C4-2B (cell line): ENCODE measurements around the gene EXD3.
"Not testable (repeated sequence)": the region's sequence is repeated elsewhere in the genome, so short reads cannot be mapped to it uniquely, and the experiment has no call there.

Experiments used
- H3K27ac ChIP-seq: fragments of 450-650 bp; 2 replicates; pipeline ENCODE4 v1.5.1; 2017
- ZFX ChIP-seq: fragments of 450-650 bp; IDR thresholded peaks from 2 replicates; pipeline ENCODE4 v1.6.1; 2017
- TF ChIP-seq, protein P1 (sequence below): fragments of 450-650 bp; conservative IDR thresholded peaks from 2 replicates; pipeline ENCODE4 v1.5.1; 2017; ENCODE audit warnings: mild to moderate bottlenecking

The EXD3 gene

DNA sequence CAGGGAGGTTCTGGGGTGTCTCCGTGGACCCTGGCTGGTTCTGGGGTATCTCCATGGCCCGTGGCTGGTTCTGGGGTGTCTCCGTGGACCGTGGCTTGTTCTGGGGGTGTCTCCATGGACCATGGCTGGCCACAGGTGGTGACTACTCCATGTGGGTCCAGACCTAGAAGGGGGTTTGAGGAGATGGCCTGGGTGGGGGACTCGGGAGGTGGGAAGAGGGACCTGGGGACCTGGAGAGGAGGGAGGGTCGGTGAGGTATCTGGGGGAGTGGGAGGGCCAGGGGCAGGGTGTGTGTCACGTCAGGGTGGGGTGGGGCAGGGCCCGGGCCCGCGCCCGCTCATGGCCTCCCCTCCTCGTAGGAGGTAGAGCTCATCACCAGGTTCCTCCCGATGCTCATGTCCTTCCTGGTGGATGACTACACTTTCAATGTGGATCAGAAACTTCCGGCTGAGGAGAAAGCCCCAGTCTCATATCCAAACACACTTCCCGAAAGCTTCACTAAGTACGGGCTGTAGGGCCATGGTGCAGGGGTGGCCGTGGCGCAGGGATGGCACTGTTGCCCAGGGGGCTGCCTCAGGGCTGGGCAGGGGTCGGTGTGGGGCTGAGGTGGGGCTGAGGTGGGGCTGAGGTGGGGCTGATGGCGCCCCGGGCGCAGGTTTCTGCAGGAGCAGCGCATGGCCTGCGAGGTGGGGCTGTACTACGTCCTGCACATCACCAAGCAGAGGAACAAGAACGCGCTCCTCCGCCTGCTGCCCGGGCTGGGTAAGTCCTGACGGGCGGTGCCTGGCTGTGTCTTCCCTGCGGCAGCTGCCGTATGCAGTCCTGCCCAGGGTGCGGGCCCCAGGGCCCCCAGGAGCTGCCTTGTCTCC lies 156.1 kb downstream of the EXD3 start:
- TF ChIP-seq, protein P1, sequence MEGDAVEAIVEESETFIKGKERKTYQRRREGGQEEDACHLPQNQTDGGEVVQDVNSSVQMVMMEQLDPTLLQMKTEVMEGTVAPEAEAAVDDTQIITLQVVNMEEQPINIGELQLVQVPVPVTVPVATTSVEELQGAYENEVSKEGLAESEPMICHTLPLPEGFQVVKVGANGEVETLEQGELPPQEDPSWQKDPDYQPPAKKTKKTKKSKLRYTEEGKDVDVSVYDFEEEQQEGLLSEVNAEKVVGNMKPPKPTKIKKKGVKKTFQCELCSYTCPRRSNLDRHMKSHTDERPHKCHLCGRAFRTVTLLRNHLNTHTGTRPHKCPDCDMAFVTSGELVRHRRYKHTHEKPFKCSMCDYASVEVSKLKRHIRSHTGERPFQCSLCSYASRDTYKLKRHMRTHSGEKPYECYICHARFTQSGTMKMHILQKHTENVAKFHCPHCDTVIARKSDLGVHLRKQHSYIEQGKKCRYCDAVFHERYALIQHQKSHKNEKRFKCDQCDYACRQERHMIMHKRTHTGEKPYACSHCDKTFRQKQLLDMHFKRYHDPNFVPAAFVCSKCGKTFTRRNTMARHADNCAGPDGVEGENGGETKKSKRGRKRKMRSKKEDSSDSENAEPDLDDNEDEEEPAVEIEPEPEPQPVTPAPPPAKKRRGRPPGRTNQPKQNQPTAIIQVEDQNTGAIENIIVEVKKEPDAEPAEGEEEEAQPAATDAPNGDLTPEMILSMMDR: no peak
- no peak for TF ChIP-seq ZFX
- peak overlapping the region; percentile 99 for H3K27ac ChIP-seq

DNA sequence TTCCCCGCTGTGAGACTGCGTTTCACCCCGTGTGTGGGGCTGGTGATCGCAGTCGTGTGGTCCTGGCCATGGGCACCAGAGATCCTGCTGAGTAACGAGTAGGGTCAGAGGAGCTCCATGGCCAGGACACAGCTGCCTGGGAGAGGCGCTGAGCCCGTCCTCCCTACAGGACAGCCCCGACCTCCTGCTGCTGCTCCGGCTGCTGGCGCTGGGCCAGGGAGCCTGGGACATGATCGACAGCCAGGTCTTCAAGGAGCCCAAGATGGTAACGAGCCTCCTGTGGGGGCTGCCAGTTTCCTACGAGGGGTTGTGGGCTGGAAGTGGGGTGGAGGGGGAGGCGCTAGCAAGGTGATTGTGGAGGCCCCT lies 156.8 kb downstream of the EXD3 start:
- H3K27ac ChIP-seq: peak overlapping the region; percentile 9
- no peak for TF ChIP-seq ZFX
- TF ChIP-seq, protein P1: no peak

DNA sequence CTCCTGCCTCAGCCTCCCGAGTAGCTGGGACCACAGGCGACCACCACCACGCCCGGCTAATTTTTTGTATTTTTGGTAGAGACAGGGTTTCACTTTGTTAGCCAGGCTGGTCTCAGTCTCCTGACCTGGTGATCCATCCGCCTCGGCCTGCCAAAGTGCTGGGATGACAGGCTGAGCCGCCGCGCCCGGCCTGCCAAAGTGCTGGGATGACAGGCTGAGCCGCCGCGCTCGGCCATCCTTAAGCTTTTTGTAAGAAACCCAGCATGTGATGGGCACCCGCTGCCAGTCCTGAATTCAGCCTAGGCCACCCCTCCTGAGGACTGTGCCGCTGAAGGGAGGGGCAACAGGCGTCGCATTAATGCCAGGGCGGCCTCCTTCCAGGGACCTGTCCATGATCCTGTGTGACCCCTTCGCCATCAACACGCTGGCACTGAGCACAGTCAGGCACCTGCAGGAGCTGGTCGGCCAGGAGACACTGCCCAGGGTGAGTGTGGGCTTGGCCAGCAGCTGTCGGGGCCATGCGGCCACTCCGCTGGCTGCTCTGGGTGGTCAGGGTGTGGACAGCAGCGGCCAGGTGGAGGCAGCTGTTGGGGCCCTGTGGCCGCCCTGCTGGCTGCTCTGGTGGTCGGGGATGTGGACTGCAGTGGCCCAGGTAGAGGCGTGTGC lies 157.3 kb downstream of the EXD3 start:
- no peak for TF ChIP-seq ZFX
- TF ChIP-seq, protein P1: no peak
- peak overlapping the region; percentile 9 for H3K27ac ChIP-seq

DNA sequence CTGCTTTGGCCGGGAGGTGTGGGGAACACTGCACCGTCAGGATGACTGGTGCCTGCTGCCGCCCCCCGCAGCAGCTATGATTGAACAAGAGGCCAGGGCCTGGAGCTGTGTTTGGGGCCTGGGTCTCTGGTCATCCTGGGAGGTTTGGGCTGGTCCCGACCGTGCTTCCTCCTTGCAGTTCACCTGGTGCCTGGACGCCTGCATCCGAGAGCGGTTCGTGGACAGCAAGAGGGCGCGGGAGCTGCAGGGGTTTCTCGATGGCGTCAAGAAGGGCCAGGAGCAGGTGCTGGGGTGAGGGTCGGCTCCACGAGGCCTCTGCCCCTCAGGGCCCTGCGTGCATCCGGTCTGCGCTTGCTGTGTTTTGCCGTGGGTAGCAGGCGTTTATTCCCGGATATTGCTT lies 158.9 kb downstream of the EXD3 start:
- TF ChIP-seq ZFX: no peak
- TF ChIP-seq, protein P1: no peak
- H3K27ac ChIP-seq: no peak overlapping the region

DNA sequence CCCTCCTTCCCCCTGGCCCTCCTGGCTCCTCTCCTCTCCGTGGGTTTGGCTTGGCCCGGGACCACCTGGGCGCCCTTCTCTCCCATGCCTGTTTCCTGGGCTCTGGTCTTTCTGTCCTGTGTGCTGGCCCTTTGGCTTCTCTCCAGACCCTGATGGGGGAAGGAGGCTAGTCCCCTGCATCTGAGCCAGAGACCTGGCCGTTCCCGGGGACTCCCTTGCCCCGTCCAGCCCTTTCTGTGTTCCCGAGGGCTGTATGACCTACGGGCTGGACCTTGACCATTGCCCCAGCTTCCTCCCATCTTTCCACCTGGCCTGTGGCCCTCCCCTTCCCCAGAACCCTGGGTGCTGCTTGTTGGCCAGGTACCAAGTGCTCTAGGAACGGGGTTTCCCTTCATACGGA lies 159.5 kb downstream of the EXD3 start:
- H3K27ac ChIP-seq: no peak overlapping the region; the same call in 1 of the 2 replicates
- TF ChIP-seq, protein P1: no peak
- no peak for TF ChIP-seq ZFX

DNA sequence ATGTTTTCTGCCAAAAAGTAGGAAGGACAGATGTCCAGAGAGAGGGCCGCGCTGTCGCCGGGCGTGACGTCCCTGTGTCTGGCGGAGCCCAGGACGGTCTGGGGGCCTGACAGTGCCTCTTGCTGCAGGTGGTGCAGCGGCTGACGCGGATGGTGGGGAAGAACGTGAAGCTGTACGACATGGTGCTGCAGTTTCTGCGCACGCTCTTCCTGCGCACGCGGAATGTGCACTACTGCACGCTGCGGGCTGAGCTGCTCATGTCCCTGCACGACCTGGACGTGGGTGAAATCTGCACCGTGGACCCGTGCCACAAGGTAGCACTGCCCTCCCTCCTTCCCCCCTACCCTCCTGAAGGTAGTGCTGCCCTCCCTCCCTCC lies 160.1 kb downstream of the EXD3 start:
- no peak for TF ChIP-seq ZFX
- H3K27ac ChIP-seq: no peak overlapping the region; the same call in 1 of the 2 replicates

DNA sequence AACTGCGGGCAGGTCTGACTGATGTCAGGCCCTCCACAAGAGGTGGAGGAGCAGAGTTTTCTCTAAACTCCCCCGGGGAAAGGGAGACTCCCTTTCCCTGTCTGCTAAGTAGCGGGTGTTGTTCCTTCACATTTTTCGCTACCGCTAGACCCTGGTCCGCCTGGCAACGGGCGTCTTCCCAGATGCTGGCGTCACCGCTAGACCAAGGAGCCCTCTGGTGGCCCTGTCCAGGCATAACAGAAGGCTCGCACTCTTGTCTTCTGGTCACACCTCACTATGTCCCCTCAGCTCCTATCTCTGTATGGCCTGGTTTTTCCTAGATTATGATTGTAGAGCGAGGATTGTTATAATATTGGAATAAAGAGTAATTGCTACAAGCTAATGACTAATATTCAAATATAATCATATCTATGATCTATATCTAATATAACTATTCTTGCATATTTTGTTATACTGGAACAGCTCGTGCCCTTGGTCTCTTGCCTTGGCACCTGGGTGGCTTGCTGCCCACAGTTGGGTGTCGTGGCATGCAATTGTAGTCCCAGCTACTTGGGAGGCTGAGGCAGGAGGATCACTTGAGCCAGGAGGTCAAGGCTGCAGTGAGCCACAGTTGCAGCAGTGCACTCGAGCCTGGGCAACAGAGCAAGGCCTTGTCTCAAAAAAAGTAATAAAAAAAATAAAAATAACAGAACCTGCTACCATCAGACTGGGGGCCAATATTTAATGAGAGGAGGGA lies 160.6 kb downstream of the EXD3 start:
- not testable (repeated sequence) for H3K27ac ChIP-seq
- TF ChIP-seq, protein P1: peak; percentile 83
